GM19397 (cell line): Measurements from ENCODE around the gene CHD9NB.

Source experiments
- ATAC-seq: cut with Tn5 transposase; IDR thresholded peaks from one replicate; pipeline ENCODE4 v1.9.1; 2021; ENCODE audit warnings: mild to moderate bottlenecking, moderate library complexity; ENCODE audit not compliant: unreplicated experiment

The CHD9NB gene

GRCh38 chr16:53035176-53035942, 17.3 kb downstream of the CHD9NB start:
- no peak for ATAC-seq

GRCh38 chr16:53034306-53034705, 18.4 kb downstream of the CHD9NB start:
- no peak for ATAC-seq

GRCh38 chr16:53031323-53031942, 21.3 kb downstream of the CHD9NB start:
- no peak for ATAC-seq

- ATAC-seq, result no peak
Measured at GRCh38 chr16:53029971-53030370, 22.7 kb downstream of the CHD9NB start.

DNA sequence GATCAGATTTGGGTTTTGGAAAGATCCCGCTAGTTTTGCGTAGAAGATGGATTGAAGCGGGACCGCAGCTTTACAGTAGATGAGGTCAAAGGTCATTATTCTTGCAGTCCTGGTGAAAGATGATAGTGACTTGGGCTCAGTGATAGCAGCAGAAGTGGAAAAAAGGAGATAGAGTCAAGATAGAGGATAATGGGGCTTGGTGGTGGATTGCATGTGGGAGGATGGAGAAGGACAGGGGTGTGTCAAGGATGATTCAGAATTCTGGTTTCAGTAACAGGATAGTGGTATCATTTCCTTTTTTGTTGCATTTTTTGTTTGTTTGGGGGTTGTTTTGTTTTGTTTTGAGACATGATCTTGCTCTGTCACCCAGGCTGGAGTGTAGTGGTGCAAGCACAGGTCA, 28.7 kb downstream of the CHD9NB start:
- no peak for ATAC-seq

DNA sequence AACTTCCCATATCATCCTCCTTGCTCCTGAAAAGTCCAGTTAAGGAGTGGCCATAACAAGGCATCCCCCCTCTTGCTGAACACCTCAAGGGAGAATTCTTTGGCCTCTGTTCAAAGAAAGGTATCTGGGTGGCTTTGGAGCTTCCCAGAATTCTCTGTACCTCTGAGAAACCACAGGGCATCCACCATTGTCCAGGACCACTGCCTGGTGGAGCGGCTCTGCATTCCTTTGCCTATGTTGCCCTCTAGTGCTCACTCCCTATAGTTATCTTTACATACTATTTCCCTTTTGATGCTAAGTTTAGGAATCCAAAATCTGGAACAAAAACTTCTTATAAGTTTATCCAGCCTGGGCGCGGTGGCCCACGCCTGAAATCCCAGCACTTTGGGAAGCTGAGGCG, 30.3 kb downstream of the CHD9NB start:
- ATAC-seq, result no peak

GRCh38 chr16:53018834-53019416, 33.8 kb downstream of the CHD9NB start:
- no peak for ATAC-seq

DNA sequence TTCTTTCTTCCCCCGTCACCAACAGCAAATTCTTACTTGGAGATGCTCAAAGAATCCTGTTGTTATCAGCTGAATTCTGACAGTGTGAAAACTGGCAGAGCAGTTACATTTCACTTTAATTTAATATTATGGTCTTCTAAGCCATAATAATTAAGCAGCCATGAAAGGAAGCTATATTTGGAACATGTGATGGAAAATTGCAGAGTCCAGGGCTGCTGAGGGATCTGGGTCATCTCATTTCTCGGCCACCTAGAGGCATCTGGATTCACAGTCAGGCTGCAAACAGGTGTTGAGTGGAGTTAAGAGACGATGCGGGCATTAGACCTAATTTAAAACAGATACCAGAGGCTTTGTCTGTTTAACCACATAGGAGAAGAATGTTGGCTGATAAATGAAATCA, 38.4 kb downstream of the CHD9NB start:
- no peak for ATAC-seq

GRCh38 chr16:53007095-53007494, 45.6 kb downstream of the CHD9NB start:
- ATAC-seq, result no peak

- no peak for ATAC-seq
Measured at GRCh38 chr16:52997922-52998321, 54.8 kb downstream of the CHD9NB start.

- ATAC-seq, result no peak
Measured at GRCh38 chr16:52994942-52995341, 57.8 kb downstream of the CHD9NB start.

- no peak for ATAC-seq
Measured at GRCh38 chr16:52993179-52993578, 59.5 kb downstream of the CHD9NB start.

DNA sequence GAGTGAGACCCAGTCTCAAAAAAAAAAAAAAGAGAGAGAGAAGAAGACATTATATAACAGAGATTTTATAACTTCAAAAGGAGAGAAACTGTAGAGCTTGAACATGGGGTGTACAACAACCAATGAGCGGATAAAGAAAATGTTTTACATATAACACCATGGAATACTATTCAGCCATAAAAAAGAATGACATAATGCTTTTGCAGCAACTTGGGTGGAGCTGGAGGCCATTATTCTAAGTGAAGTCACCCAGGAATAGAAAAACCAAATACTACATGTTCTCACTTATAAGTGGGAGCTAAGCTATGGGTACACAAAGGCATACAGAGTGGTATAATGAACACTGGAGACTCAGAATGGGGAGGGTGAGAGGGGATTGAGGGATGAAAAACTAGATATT, 61.1 kb downstream of the CHD9NB start:
- no peak for ATAC-seq
